WTC11 (cell line): ENCODE results near the gene OSCP1.

Source experiments
- CBFB ChIP-seq: sonication (generic); formaldehyde crosslinking; IDR thresholded peaks from 2 replicates; pipeline ENCODE4 v1.8.1; 2022; ENCODE audit warnings: mild to moderate bottlenecking, low read depth, missing genetic modification reagents
- ESRRA ChIP-seq: sonication (generic); formaldehyde crosslinking; IDR thresholded peaks from 2 replicates; pipeline ENCODE4 v1.8.1; 2022; ENCODE audit warnings: mild to moderate bottlenecking, missing genetic modification reagents, borderline replicate concordance

- TF ChIP-seq CBFB (no peak), ESRRA (no peak)
Observed at GRCh38 chr1:36398370-36398977, 51.8 kb downstream of the OSCP1 start.
